K562 (cell line): ENCODE measurements around the gene GLOD4. TPM values are rescaled to one million over a fixed set of nuclear protein-coding genes. Genes with fewer than 3 reads are reported as not detected.
A peak's percentile ranks its signal among the peaks of the same experiment; 100 is the strongest.

ENCODE experiments used
- ATAC-seq: fragments of 200-7000 bp; cut with Tn5 transposase; 3 replicates; pipeline ENCODE4 v1.9.1; 2020; ENCODE audit warnings: moderate library complexity
- BruUV-seq: library from RNA; stranded (reverse); fragments of 400-500 nt; replicated peaks from 2 replicates; lab custom pipeline; 2021; lab: Mats Ljungman, UMichigan
- CTCF ChIA-PET: fragments of 300-600 bp; formaldehyde crosslinking; extraction: SDS; loops from one replicate; lab custom pipeline; 2021; ENCODE audit warnings: low intra/inter-chr PET ratio; lab: Yijun Ruan, JAX
- POLR2A ChIA-PET: fragments of 300-600, 350-650 bp; sonication (Branson Sonifier 250); formaldehyde crosslinking; extraction: SDS; loops from one replicate; lab custom pipeline; 2021; ENCODE audit warnings: antibody characterized with exemption, inconsistent platforms; lab: Yijun Ruan, JAX
- DNase-seq, 4 experiments: peaks; one replicate each; pipeline versions ENCODE4 v3.0.0 to v3.0.0-alpha.2; 2011 to 2018; ENCODE audit warnings: low spot score in 3 of 4, mixed read lengths in 3 of 4; ENCODE audit errors: extremely low read depth in 1 of 4
- FAIRE-seq: peaks from 2 replicates; lab custom pipeline; 2011; peaks lifted over from hg19 to GRCh38; lab: Jason Lieb, UNC
- H2AFZ ChIP-seq: 2 replicates; pipeline ENCODE4 v1.6.0; 2011; ENCODE audit warnings: low read depth, low read length, control low read depth, inconsistent platforms
- H3K27ac ChIP-seq: fragments of 200-600 bp; 3 replicates; pipeline ENCODE4 v1.8.0; 2011; ENCODE audit warnings: low read depth, mild to moderate bottlenecking, control low read depth, inconsistent platforms, low read length, moderate library complexity, mixed read lengths; ENCODE audit errors: extremely low read depth
- H3K27me3 ChIP-seq, 2 experiments: fragments of 300-600 bp in 1 of 2; 2 replicates in 1 of 2; 3 replicates in 1 of 2; pipeline versions ENCODE4 v1.6.0 to v1.8.0; 2011; ENCODE audit warnings: inconsistent platforms in 2 of 2, low read length in 2 of 2, mild to moderate bottlenecking in 1 of 2, mixed read lengths in 1 of 2, moderate library complexity in 1 of 2; ENCODE audit not compliant: control insufficient read depth in 2 of 2, insufficient read depth in 2 of 2
- H3K36me3 ChIP-seq: fragments of 300-600 bp; 3 replicates; pipeline ENCODE4 v1.8.0; 2011; ENCODE audit warnings: mild to moderate bottlenecking, low read length, inconsistent platforms; ENCODE audit not compliant: control insufficient read depth, insufficient read depth
- H3K4me1 ChIP-seq, 2 experiments: fragments of 200-600 bp in 1 of 2; replicated peaks in 1 of 2; 2 replicates in 1 of 2; 3 replicates in 1 of 2; pipeline versions ENCODE4 v1.5.1 to v1.8.0; 2011; ENCODE audit warnings: inconsistent platforms in 2 of 2, low read length in 2 of 2, mild to moderate bottlenecking in 1 of 2, mixed read lengths in 1 of 2, moderate library complexity in 1 of 2; ENCODE audit not compliant: control insufficient read depth in 2 of 2, insufficient read depth in 2 of 2
- H3K4me2 ChIP-seq: 2 replicates; pipeline ENCODE4 v1.6.1; 2011; ENCODE audit warnings: low read length, control low read depth, inconsistent platforms, mixed read lengths; ENCODE audit not compliant: insufficient read depth
- H3K4me3 ChIP-seq: fragments of 200-600 bp; sonication (generic), shearing (Covaris generic); 2 replicates; pipeline ENCODE4 v1.5.1; 2016; ENCODE audit warnings: control low read depth, inconsistent platforms
- H3K79me2 ChIP-seq: fragments of 200-600 bp; 3 replicates; pipeline ENCODE4 v1.8.0; 2011; ENCODE audit warnings: low read length, inconsistent platforms; ENCODE audit not compliant: control insufficient read depth, insufficient read depth
- H3K9ac ChIP-seq, 2 experiments: 2 replicates each; pipeline versions ENCODE4 v1.6.0 to v1.6.1; 2011; ENCODE audit warnings: low read depth in 2 of 2, low read length in 2 of 2, control low read depth in 1 of 2, inconsistent platforms in 1 of 2, mild to moderate bottlenecking in 1 of 2, mixed read lengths in 1 of 2; ENCODE audit not compliant: insufficient read depth in 1 of 2
- H3K9me1 ChIP-seq: one replicate; pipeline ENCODE4 v1.6.0; 2011; ENCODE audit warnings: inconsistent platforms, mild to moderate bottlenecking, low read length, moderate library complexity; ENCODE audit not compliant: control insufficient read depth, insufficient read depth
- H3K9me3 ChIP-seq: replicated peaks from 2 replicates; pipeline ENCODE4 v1.5.1; 2011; ENCODE audit warnings: low read depth, low read length, inconsistent platforms; ENCODE audit not compliant: control insufficient read depth, insufficient read depth
- H4K20me1 ChIP-seq: replicated peaks from 2 replicates; pipeline ENCODE4 v1.6.1; 2011; ENCODE audit warnings: low read length, inconsistent platforms, mixed read lengths; ENCODE audit not compliant: control insufficient read depth, insufficient read depth
- ARID2 ChIP-seq: fragments of 450-650 bp; IDR thresholded peaks from 2 replicates; pipeline ENCODE4 v1.6.1; 2017; ENCODE audit warnings: antibody characterized with exemption, mild to moderate bottlenecking
- BMI1 ChIP-seq: fragments of 150-350 bp; IDR thresholded peaks from 2 replicates; pipeline ENCODE4 v1.6.1; 2014; ENCODE audit warnings: low read length
- CBFA2T2 ChIP-seq: fragments of 450-650 bp; conservative IDR thresholded peaks from 2 replicates; pipeline ENCODE4 v1.6.1; 2017; ENCODE audit warnings: mild to moderate bottlenecking
- GMEB1 ChIP-seq: fragments of 250-450 bp; sonication (Bioruptor Pico); IDR thresholded peaks from 2 replicates; pipeline ENCODE4 v1.4.0; 2020; ENCODE audit warnings: mild to moderate bottlenecking
- HIVEP1 ChIP-seq: fragments of 250-450 bp; sonication (Bioruptor Pico); IDR thresholded peaks from 2 replicates; pipeline ENCODE4 v1.4.0; 2020; ENCODE audit warnings: mild to moderate bottlenecking
- RB1 ChIP-seq: fragments of 450-650 bp; IDR thresholded peaks from 2 replicates; pipeline ENCODE4 v1.6.1; 2017; ENCODE audit warnings: low read depth, mild to moderate bottlenecking
- RUNX1 ChIP-seq: sonication (generic); IDR thresholded peaks from 2 replicates; pipeline ENCODE4 v1.6.1; 2016; ENCODE audit warnings: antibody characterized with exemption, low read depth
- SMARCB1 ChIP-seq: IDR thresholded peaks from 2 replicates; pipeline ENCODE4 v1.6.1; 2011; ENCODE audit warnings: improper control_type of control experiment, low read depth; ENCODE audit not compliant: insufficient read length
- XRCC5 ChIP-seq: fragments of 200-400 bp; formaldehyde crosslinking; IDR thresholded peaks from 2 replicates; pipeline ENCODE4 v1.6.1; 2017; ENCODE audit warnings: low read depth, mild to moderate bottlenecking, low read length
- ZBTB8A ChIP-seq: fragments of 450-650 bp; IDR thresholded peaks from 2 replicates; pipeline ENCODE4 v1.6.1; 2018; ENCODE audit warnings: mild to moderate bottlenecking, moderate library complexity; ENCODE audit not compliant: partially characterized antibody
- ZKSCAN8 ChIP-seq: fragments of 200-800 bp; sonication (Bioruptor generic); IDR thresholded peaks from 2 replicates; pipeline ENCODE4 v1.6.1; 2016; ENCODE audit warnings: missing genetic modification characterization, missing compliant biosample characterization
- ZNF184 ChIP-seq: sonication (generic); formaldehyde crosslinking; IDR thresholded peaks from 2 replicates; pipeline ENCODE4 v1.5.0; 2020; ENCODE audit warnings: missing genetic modification reagents
- WGBS: fragments of 100-300 bp; shearing (Covaris generic); methylation state at CpG from one replicate; pipeline ENCODE4 v1.1.6; 2016; ENCODE audit warnings: low coverage, mixed read lengths; ENCODE audit not compliant: insufficient coverage; ENCODE audit errors: missing lambda C conversion rate; 5-methylcytosine and 5-hydroxymethylcytosine counted together
- in situ Hi-C: fragments of 300-500 bp; cut with MboI; formaldehyde crosslinking; loops from 4 replicates; pipeline ENCODE4 v1.15.0; 2018; ENCODE audit warnings: inconsistent platforms, mixed read lengths
- intact Hi-C: fragments of 100-400 bp; cut with micrococcal nuclease; formaldehyde crosslinking; loops from 2 replicates; pipeline ENCODE4 v1.14.2; 2022
- polyA plus RNA-seq, 8 experiments: library from polyadenylated mRNA; depleted of rRNA in 4 of 8; stranded (reverse) in 5 of 8; unstranded in 3 of 8; fragments of >200 nt; fragmentation: Nextera tagmentation in 2 of 8; fragmentation: Illumina TruSeq in 1 of 8; extraction: Ambion mirVana in 2 of 8; extraction: Trizol in 1 of 8; gene quantifications; 2 replicates each; pipeline versions ENCODE4 v1.2.1 to v1.2.3, GENCODE V29; 2011 to 2014; ENCODE audit warnings: inconsistent platforms in 1 of 8, missing spikeins in 1 of 8
- total RNA-seq, 7 experiments: library from RNA; depleted of rRNA in 6 of 7; stranded (reverse); fragments of >200 nt in 6 of 7; fragmentation: Illumina TruSeq in 2 of 7; extraction: Trizol in 2 of 7; gene quantifications; 2 replicates each; pipeline versions ENCODE4 v1.2.1 to v1.2.3, GENCODE V29; 2011 to 2021; ENCODE audit warnings: low replicate concordance in 1 of 7
- TF ChIP-seq, protein P1 (sequence below): fragments of 150-350 bp; conservative IDR thresholded peaks from 2 replicates; pipeline ENCODE4 v1.6.1; 2014; ENCODE audit warnings: low read length
- TF ChIP-seq, protein P2 (sequence below): fragments of 250-450 bp; sonication (Bioruptor Pico); IDR thresholded peaks from 2 replicates; pipeline ENCODE4 v1.8.0; 2022; ENCODE audit warnings: moderate library complexity, mild to moderate bottlenecking, inconsistent platforms
- TF ChIP-seq, protein P3 (sequence below): sonication (generic); formaldehyde crosslinking; IDR thresholded peaks from 2 replicates; pipeline ENCODE4 v1.8.0; 2022; ENCODE audit warnings: missing genetic modification reagents, mild to moderate bottlenecking, borderline replicate concordance
- TF ChIP-seq, protein P4 (sequence below): fragments of 450-650 bp; IDR thresholded peaks from 2 replicates; pipeline ENCODE4 v1.6.1; 2016; ENCODE audit warnings: mild to moderate bottlenecking

Gene GLOD4
- total and polyA plus RNA-seq, 9 of the 15 experiments (the other 6 are each of a cell fraction or from before 2014, with no cell fraction given): 52.0 to 109 (median 64.9) TPM

- peaks cover 52% of the 10 kb centered on the region; the same call in 2 of the 3 replicates for H3K36me3 ChIP-seq
- DNase-seq (no peak), ATAC-seq (no peak), FAIRE-seq (no peak)
- no peaks in the 10 kb centered on the region for H3K9me3 ChIP-seq
- WGBS: 63% methylated on average over 3 of the region's 3 CpGs
- ChIA-PET POLR2A (interaction anchor here (0.6 kb wide), 1 partner anchor 10 kb away, joined by 3 read pairs; no protein-coding TSS in a partner anchor), CTCF (interaction anchor here (0.9 kb wide), 1 partner anchor 11 kb away, joined by 6 read pairs; no protein-coding TSS in a partner anchor)
- H3K4me2 ChIP-seq: peak overlapping the region; percentile 17; the same call in 1 of the 2 replicates
- in situ Hi-C loops (no loop called here), intact Hi-C loops (no loop called here)
- no TSS peak for BruUV-seq
- no peak overlapping the region for H3K9ac ChIP-seq
- peaks cover 4 to 9% of the 10 kb centered on the region in 2 experiments; a peak in 3 of 5 replicates for H3K4me1 ChIP-seq
- no peak overlapping the region for H3K27ac ChIP-seq
- H2AFZ ChIP-seq: no peak overlapping the region
- H3K9me1 ChIP-seq: no peaks in the 10 kb centered on the region
- no peak overlapping the region; the same call in 1 of the 2 replicates for H3K4me3 ChIP-seq
- H3K27me3 ChIP-seq: no peaks in the 10 kb centered on the region
- peaks cover 56% of the 10 kb centered on the region for H3K79me2 ChIP-seq
- H4K20me1 ChIP-seq: no peaks in the 10 kb centered on the region
- TF ChIP-seq, protein P1, sequence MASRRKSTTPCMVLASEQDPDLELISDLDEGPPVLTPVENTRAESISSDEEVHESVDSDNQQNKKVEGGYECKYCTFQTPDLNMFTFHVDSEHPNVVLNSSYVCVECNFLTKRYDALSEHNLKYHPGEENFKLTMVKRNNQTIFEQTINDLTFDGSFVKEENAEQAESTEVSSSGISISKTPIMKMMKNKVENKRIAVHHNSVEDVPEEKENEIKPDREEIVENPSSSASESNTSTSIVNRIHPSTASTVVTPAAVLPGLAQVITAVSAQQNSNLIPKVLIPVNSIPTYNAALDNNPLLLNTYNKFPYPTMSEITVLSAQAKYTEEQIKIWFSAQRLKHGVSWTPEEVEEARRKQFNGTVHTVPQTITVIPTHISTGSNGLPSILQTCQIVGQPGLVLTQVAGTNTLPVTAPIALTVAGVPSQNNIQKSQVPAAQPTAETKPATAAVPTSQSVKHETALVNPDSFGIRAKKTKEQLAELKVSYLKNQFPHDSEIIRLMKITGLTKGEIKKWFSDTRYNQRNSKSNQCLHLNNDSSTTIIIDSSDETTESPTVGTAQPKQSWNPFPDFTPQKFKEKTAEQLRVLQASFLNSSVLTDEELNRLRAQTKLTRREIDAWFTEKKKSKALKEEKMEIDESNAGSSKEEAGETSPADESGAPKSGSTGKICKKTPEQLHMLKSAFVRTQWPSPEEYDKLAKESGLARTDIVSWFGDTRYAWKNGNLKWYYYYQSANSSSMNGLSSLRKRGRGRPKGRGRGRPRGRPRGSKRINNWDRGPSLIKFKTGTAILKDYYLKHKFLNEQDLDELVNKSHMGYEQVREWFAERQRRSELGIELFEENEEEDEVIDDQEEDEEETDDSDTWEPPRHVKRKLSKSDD: no peak
- TF ChIP-seq BMI1 (no peak), CBFA2T2 (no peak), ZKSCAN8 (CRISPR knock-in tag) (no peak), SMARCB1 (no peak), RUNX1 (no peak), HIVEP1 (CRISPR knock-in tag) (no peak), ARID2 (no peak), ZNF184 (CRISPR knock-in tag) (no peak), GMEB1 (CRISPR knock-in tag) (no peak), RB1 (no peak), XRCC5 (no peak), ZBTB8A (no peak)
- TF ChIP-seq, protein P2, sequence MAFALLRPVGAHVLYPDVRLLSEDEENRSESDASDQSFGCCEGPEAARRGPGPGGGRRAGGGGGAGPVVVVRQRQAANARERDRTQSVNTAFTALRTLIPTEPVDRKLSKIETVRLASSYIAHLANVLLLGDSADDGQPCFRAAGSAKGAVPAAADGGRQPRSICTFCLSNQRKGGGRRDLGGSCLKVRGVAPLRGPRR (CRISPR knock-in tag): no peak
- TF ChIP-seq, protein P3, sequence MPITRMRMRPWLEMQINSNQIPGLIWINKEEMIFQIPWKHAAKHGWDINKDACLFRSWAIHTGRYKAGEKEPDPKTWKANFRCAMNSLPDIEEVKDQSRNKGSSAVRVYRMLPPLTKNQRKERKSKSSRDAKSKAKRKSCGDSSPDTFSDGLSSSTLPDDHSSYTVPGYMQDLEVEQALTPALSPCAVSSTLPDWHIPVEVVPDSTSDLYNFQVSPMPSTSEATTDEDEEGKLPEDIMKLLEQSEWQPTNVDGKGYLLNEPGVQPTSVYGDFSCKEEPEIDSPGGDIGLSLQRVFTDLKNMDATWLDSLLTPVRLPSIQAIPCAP (CRISPR knock-in tag): no peak
- TF ChIP-seq, protein P4, sequence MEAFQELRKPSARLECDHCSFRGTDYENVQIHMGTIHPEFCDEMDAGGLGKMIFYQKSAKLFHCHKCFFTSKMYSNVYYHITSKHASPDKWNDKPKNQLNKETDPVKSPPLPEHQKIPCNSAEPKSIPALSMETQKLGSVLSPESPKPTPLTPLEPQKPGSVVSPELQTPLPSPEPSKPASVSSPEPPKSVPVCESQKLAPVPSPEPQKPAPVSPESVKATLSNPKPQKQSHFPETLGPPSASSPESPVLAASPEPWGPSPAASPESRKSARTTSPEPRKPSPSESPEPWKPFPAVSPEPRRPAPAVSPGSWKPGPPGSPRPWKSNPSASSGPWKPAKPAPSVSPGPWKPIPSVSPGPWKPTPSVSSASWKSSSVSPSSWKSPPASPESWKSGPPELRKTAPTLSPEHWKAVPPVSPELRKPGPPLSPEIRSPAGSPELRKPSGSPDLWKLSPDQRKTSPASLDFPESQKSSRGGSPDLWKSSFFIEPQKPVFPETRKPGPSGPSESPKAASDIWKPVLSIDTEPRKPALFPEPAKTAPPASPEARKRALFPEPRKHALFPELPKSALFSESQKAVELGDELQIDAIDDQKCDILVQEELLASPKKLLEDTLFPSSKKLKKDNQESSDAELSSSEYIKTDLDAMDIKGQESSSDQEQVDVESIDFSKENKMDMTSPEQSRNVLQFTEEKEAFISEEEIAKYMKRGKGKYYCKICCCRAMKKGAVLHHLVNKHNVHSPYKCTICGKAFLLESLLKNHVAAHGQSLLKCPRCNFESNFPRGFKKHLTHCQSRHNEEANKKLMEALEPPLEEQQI: no peak
These were observed 2.1 kb upstream of the GLOD4 start for GRCh38 chr17:784143-784542.
